ENCODE data around the gene IRF2.

IRF2 gene

DNA sequence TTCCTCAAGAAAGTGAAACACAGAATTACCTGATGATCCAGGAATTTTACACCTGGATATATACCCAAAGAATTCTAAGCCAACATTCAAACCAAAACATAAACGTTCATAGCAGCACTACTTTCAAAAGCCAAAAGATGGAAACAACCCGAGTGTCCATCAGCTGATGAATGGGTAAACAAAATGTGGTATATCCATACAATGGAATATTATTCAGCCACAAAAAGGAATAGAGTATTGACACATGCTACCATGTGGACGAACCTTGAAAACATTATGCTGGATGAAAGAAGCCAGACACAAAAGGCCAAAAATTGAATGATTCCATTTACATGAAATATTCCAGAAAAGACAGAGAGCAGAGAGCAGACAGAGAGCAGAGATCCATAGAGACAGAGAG lies 52.0 kb downstream of the IRF2 start:
- Histone ChIP-seq H3K4me3 (replicated peaks; ENCODE audit: low read depth, low read length) (no peak overlapping the region), H3K36me3 (ENCODE audit: control insufficient read depth, insufficient read depth, low read length) (peaks cover 21% of the 10 kb centered on the region)
- TF ChIP-seq, protein P1, sequence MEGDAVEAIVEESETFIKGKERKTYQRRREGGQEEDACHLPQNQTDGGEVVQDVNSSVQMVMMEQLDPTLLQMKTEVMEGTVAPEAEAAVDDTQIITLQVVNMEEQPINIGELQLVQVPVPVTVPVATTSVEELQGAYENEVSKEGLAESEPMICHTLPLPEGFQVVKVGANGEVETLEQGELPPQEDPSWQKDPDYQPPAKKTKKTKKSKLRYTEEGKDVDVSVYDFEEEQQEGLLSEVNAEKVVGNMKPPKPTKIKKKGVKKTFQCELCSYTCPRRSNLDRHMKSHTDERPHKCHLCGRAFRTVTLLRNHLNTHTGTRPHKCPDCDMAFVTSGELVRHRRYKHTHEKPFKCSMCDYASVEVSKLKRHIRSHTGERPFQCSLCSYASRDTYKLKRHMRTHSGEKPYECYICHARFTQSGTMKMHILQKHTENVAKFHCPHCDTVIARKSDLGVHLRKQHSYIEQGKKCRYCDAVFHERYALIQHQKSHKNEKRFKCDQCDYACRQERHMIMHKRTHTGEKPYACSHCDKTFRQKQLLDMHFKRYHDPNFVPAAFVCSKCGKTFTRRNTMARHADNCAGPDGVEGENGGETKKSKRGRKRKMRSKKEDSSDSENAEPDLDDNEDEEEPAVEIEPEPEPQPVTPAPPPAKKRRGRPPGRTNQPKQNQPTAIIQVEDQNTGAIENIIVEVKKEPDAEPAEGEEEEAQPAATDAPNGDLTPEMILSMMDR (IDR thresholded peaks at IDR 0.05; ENCODE audit: insufficient read depth, low read length, poor library complexity, severe bottlenecking) = no peak

DNA sequence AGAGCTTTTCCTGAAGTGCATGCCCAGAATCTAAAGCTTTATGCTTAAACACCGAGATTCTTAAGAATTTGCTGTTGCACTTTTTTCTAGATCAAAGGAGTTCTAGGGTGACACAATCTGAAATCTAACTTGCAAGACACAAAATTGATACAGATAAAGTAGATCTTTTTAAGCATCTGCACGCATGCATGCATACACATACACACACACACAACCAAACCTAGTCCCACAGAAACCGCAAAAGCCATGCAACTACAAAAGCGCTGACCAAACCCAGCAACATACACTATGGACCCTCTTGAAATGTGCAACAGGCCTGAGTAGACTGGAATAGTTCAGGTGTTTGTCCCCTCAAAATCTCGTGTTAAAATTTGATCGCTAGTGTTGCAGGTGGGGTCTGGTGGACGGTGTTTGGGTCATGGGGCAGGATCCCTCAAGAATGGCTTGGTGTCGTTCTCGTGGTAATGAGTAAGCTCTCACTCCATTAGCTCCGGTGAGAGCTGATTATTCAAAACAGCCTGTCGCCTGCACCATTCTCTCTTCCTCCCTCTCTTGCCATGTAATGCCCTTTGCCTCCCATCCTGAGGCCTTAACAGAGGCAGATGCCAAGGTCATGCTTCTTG lies 52.7 kb downstream of the IRF2 start:
- DNase-seq (ENCODE audit: extremely low read depth, insufficient read length) = peak; percentile 52
- no peaks in the 10 kb centered on the region for H3K27me3 ChIP-seq (replicated peaks; ENCODE audit: control insufficient read depth, insufficient read depth, low read length)
- H3K36me3 ChIP-seq (ENCODE audit: control insufficient read depth, insufficient read depth, low read length) = peaks cover 18% of the 10 kb centered on the region
- peak overlapping the region; percentile 41 for H3K4me3 ChIP-seq (replicated peaks; ENCODE audit: low read depth, low read length)
- TF ChIP-seq, protein P1 (IDR thresholded peaks at IDR 0.05; ENCODE audit: insufficient read depth, low read length, poor library complexity, severe bottlenecking) = no peak

More for the DNA sequence above, 52.0 kb downstream of the IRF2 start:
- no peaks in the 10 kb centered on the region for H3K27me3 ChIP-seq (replicated peaks; ENCODE audit: control insufficient read depth, insufficient read depth, low read length)
- DNase-seq (ENCODE audit: extremely low read depth, insufficient read length) = no peak

DNA sequence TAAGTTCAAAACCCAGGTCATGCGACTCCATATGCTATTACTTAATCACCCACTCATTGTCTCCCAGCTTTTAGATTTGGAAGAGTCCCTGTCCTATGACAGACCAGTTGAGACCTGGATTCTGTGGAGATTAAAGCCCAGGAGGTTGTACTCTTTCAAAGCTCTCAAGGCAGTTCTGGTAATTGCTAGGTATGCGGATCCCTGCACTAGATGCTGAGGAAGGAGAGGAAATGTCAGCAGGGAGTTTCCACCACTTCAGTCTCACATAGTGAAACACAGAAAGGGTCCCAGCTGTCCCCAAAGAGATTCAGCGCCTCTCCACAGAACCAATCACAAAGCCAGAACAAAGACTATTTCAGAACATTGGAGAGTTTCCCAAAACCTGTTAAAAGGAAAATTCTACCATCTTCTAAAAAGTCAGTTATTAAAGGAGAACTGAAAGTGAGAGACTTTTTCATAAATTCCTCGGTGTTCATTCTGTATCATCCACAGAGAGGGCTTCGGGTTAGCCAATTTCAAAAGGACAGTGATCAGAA lies 53.4 kb downstream of the IRF2 start:
- Histone ChIP-seq H3K4me3 (replicated peaks; ENCODE audit: low read depth, low read length) (no peak overlapping the region; the same call in 1 of the 2 replicates), H3K27me3 (replicated peaks; ENCODE audit: control insufficient read depth, insufficient read depth, low read length) (no peaks in the 10 kb centered on the region)
- DNase-seq (ENCODE audit: extremely low read depth, insufficient read length) = peak; percentile 69

GRCh38 chr4:184420402-184420801 lies 53.9 kb downstream of the IRF2 start:
- DNase-seq (ENCODE audit: extremely low read depth, insufficient read length) = no peak
- Histone ChIP-seq H3K27me3 (replicated peaks; ENCODE audit: control insufficient read depth, insufficient read depth, low read length) (no peaks in the 10 kb centered on the region), H3K4me3 (replicated peaks; ENCODE audit: low read depth, low read length) (no peak overlapping the region; the same call in 1 of the 2 replicates), H3K36me3 (ENCODE audit: control insufficient read depth, insufficient read depth, low read length) (peaks cover 14% of the 10 kb centered on the region)
- TF ChIP-seq, protein P1 (IDR thresholded peaks at IDR 0.05; ENCODE audit: insufficient read depth, low read length, poor library complexity, severe bottlenecking) = no peak

More for the DNA sequence above, 53.4 kb downstream of the IRF2 start:
- TF ChIP-seq, protein P1 (IDR thresholded peaks at IDR 0.05; ENCODE audit: insufficient read depth, low read length, poor library complexity, severe bottlenecking) = no peak
- H3K36me3 ChIP-seq (ENCODE audit: control insufficient read depth, insufficient read depth, low read length) = peaks cover 17% of the 10 kb centered on the region

- H3K27me3 ChIP-seq (replicated peaks; ENCODE audit: control insufficient read depth, insufficient read depth, low read length) = no peaks in the 10 kb centered on the region
- TF ChIP-seq, protein P1 (IDR thresholded peaks at IDR 0.05; ENCODE audit: insufficient read depth, low read length, poor library complexity, severe bottlenecking) = no peak
- H3K36me3 ChIP-seq (ENCODE audit: control insufficient read depth, insufficient read depth, low read length) = peaks cover 15% of the 10 kb centered on the region
- DNase-seq (ENCODE audit: extremely low read depth, insufficient read length) = no peak
- no peak overlapping the region; the same call in 1 of the 2 replicates for H3K4me3 ChIP-seq (replicated peaks; ENCODE audit: low read depth, low read length)
Observed at GRCh38 chr4:184419976-184420375, 54.4 kb downstream of the IRF2 start.

All from GM06990 (cell line).